Activated CD8-positive, alpha-beta memory T cell treated with anti-CD3 and anti-CD28 coated beads for 24 hours (primary cell): Measurements from ENCODE around the gene PPP6R2.
A peak's percentile ranks its signal among the peaks of the same experiment; 100 is the strongest.

Experiments used
- DNase-seq: peaks from one replicate; pipeline ENCODE4 v3.0.0-alpha.2; 2020

Gene PPP6R2

GRCh38 chr22:50454556-50455075, 111.5 kb downstream of the PPP6R2 start:
- no peak for DNase-seq

- DNase-seq, result no peak
Observed at GRCh38 chr22:50455201-50455600, 112.1 kb downstream of the PPP6R2 start.

- DNase-seq, result no peak
Observed at GRCh38 chr22:50456026-50456425, 112.9 kb downstream of the PPP6R2 start.

DNA sequence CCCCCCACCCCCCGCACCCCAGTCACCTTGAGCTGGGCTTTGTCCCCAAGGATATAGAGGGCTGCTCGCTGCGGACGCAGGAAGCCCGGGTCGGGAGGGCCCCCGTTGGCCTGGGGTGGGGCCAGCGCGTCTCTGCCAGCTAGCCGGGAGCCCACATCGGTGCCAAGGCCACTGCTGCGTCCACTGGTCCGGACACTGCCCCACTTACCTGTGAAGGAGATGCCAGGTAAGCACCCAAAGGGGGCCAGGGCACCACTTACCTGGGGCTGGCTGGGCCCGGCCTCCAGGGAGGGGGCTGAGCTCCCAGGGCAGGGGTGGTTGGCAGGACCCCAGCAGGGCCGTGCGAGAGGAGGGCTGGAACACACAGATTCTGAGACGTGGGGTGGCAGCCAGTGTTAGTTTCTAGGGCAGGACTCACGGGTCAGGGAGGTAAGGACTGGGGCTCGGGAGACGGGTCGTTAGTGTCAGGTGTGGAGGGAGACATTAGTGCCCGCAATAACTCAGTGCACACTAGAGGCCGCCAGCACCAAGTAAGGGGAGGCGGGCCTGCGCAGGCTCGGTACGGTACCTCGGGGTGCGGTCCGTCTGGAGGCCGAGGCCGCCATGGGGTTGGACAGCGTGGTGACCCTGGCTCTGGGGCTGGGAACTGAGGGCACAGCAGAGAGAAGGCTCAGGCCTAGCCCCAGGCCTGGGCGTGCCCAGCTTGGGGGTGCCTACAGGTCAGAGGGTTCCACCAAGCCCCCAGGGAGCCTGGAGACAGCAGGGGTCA, 113.5 kb downstream of the PPP6R2 start:
- DNase-seq, result no peak

DNA sequence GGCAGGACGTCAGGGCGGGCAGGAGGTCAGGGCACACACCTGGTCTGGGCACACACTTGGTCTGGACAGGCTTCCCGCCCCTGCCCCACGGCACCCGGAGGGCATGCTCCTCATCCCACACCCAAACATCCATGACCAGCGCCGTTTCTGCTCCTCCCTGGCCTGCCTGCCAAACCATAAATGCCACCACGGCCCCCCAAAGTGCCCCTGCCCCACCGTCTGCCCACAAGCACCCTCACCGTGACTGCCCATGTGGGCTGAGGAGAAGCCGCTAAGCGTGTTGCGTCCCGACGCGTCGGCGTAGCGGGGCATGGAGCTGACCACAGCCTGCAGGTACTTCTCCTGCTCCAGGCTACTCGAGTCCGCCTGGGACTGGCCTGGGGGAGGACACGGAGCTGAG, 115.9 kb downstream of the PPP6R2 start:
- DNase-seq, result no peak

GRCh38 chr22:50459496-50460140, 116.5 kb downstream of the PPP6R2 start:
- no peak for DNase-seq

DNA sequence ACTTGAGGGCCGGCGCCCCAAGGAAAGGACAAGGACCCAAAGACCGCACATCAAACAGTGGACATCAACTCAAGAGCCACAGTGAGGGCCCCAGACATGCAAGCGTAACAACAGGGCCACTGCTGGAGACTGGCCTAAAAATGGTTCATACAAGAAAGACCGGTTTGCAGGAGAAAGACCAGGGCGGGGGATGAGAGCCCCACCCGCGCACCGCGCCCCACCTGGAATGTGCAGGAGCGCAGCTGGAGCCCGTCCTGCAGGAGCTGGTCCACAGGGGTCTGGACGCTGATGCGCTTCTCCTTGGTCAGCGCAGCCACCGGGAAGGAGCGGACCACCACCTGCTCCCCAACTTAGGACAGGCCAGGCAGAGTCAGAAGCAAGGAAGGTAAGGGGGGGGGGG, 117.8 kb downstream of the PPP6R2 start:
- DNase-seq, result no peak

DNA sequence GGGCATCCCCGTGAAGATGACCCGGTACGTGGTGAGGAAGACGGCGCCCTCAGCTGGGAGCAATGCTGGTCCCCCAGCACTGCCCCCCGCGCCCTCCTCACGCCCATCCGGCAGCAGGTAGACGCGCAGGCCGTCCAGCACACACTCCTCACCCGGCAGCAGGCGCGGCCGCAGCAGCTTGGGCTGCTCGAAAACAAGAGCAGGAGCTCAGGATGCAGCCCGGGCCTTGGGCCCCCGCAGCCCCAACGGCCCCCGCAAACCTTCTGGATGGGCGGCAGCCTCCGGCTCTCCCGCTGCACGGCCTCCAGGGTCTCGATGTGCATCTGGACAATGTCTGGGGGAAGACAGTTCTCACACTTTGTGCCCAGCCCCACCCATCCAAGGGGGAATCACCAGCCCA, 118.4 kb downstream of the PPP6R2 start:
- DNase-seq, result no peak

- DNase-seq, result no peak
Observed at GRCh38 chr22:50461979-50462540, 118.9 kb downstream of the PPP6R2 start.

- DNase-seq, result no peak
Observed at GRCh38 chr22:50463188-50463900, 120.2 kb downstream of the PPP6R2 start.

DNA sequence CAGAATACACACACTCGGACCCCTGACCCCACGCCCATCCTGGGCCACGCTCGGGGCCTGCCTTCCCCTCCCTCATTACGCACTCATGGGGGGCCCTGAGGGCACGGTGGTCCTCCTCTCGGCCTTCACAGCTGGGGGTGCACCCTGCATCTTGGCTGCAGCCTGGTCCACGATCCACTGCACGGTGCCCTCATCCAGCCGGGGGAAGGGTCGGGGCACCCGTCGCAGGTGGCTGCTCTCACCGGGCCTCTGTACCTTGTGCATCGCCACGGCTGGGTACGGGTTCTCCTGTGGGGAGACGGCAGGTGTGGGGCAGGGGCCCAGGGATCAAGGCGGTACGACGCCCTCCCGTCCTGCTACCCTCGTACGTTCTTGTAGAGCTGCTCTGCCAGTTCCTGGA, 121.3 kb downstream of the PPP6R2 start:
- DNase-seq, result no peak

- no peak for DNase-seq
Observed at GRCh38 chr22:50465066-50465930, 122.2 kb downstream of the PPP6R2 start.

GRCh38 chr22:50467341-50467740, 124.2 kb downstream of the PPP6R2 start:
- DNase-seq, result no peak

- DNase-seq, result no peak
Observed at GRCh38 chr22:50467773-50468440, 124.8 kb downstream of the PPP6R2 start.

DNA sequence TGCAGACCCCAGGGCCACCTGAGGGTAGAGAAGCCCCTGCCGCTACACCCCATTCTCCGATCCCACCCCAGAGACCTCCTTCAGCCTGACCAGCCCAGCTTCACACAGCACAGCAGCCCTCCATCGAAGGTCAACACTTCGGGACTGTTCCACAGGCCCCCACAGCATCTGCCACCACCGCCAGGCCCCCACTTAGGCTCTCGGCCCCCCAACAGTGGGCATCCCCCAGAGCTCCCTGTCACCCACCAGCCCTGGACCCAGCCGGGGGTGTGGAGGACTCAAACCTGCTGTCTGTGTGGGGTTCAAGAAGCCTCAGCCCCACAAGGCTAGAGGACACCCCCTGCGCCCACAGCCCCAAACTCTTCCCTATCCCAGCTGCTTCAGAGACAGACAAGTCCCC, 125.5 kb downstream of the PPP6R2 start:
- no peak for DNase-seq

DNA sequence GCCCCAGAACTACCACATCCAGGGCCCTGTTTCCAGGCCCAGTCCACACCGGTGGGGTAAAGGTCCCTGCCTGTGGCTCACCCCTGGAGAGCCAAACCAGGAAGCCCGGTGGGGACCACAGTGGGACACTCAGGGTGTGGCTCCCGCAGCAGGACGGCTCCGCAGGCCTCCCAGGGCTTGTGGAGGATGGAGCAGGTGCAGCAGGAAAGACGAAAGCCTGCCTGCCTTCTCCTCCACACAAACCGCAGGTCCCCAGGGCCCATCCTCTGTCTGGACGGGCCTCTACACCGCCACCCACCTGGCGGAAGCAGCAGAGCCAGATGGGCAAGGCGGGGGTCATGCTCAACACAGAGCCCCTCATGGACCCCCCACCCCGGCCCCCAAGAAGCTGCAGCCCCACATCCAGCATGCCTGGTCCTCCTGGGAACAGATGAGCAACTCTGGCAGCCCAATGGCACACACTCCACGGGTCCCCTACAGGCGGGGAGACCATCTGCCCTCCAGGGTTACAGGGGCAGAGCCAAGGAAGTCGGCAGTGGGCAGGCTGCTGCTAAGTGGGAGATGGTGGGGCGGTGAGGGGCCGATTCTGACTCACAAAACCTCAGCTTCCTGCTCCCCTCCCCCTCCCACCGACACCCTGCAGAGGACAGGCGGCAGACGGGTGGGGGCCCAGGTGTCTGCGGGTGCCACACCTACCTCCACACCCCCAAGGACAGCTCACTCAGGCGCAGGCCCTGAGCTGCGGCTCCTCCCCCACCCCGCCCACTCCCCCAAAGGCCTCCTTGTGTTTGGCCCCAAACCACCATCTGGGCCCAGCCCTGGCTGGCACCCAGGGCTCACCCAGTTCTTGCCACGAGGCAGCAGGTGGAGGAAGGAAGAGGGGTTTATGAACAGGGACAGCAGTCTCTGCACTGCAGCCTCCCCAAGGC, 126.5 kb downstream of the PPP6R2 start:
- peak; percentile 96 for DNase-seq

GRCh38 chr22:50470491-50470890, 127.4 kb downstream of the PPP6R2 start:
- no peak for DNase-seq

DNA sequence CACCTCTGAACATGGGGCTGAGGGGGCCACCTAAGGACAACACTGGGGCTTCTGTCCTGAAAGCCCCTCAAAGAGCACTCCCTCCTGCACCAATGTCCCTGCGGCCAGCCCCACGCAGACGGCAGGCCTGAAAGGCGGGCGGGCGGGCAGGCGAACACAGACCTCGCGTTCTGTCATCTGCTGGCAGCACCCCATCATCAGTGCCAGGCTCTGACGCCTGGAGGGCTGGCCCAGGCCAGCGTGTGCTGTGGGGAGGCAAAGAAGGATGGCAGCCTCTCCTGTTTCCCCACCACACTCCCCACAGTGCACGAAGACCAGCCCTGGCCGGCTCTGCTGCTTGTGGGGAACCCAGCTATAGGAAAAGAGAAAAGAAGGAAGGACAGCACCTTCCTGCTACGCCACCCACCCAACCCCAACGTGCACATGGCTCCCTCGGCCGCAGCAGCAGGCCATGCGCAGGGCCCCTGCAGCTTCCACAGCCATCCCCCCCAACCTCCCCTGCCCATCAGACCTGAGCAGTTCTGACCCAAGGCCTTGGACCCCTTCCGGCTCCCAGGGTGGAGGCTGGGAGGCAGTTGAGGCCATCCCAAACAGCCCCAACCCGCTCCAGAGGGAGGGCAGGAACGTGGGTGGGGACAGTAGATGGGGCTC, 128.2 kb downstream of the PPP6R2 start:
- DNase-seq, result no peak

- DNase-seq, result no peak
Observed at GRCh38 chr22:50471962-50472361, 128.8 kb downstream of the PPP6R2 start.

- DNase-seq, result peak; percentile 71
Observed at GRCh38 chr22:50473088-50473487, 130.0 kb downstream of the PPP6R2 start.
